ENCODE data around the gene TLE6.
A peak's percentile ranks its signal among the peaks of the same experiment; 100 is the strongest.

TLE6 gene

DNA sequence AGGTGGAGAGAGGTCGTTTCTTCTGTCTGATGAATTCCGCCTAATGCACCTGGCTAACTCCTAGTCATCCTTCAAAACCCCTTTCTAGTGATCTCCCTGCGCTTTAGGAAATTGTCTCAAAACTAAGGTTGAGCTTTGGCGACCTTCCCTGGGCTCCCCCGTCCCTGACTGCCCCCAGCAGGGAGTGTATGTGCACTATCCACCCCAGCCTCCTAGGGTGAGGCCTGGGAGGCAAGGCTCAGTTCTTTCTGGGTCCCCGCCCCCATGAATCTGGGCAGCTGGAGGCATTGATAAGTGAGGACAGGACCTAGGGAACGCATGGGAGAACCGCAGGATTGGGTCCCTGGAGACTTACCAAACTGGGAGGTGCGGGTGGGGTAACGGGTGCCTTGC is 378 bp downstream of the TLE6 start:
- H3K9ac ChIP-seq = no peak overlapping the region
- peaks cover 79% of the 10 kb centered on the region for H3K27me3 ChIP-seq (ENCODE audit: insufficient read depth, low read depth)
- H3K4me2 ChIP-seq = no peak overlapping the region
- H3K79me2 ChIP-seq (ENCODE audit: insufficient read depth, low read depth) = no peaks in the 10 kb centered on the region
- H2AFZ ChIP-seq (ENCODE audit: low read depth) = peak overlapping the region; percentile 33; the same call in 1 of the 2 replicates
- H4K20me1 ChIP-seq (ENCODE audit: insufficient read depth) = no peaks in the 10 kb centered on the region
- H3K4me1 ChIP-seq (ENCODE audit: low read depth, poor library complexity, severe bottlenecking) = peaks cover 5% of the 10 kb centered on the region
- H3K27ac ChIP-seq = no peak overlapping the region
- TF ChIP-seq, protein P1, sequence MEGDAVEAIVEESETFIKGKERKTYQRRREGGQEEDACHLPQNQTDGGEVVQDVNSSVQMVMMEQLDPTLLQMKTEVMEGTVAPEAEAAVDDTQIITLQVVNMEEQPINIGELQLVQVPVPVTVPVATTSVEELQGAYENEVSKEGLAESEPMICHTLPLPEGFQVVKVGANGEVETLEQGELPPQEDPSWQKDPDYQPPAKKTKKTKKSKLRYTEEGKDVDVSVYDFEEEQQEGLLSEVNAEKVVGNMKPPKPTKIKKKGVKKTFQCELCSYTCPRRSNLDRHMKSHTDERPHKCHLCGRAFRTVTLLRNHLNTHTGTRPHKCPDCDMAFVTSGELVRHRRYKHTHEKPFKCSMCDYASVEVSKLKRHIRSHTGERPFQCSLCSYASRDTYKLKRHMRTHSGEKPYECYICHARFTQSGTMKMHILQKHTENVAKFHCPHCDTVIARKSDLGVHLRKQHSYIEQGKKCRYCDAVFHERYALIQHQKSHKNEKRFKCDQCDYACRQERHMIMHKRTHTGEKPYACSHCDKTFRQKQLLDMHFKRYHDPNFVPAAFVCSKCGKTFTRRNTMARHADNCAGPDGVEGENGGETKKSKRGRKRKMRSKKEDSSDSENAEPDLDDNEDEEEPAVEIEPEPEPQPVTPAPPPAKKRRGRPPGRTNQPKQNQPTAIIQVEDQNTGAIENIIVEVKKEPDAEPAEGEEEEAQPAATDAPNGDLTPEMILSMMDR (conservative IDR thresholded peaks at IDR 0.05; ENCODE audit: low read depth, low read length) = no peak
- H3K4me3 ChIP-seq (IDR thresholded peaks at IDR 0.05; ENCODE audit: insufficient read depth, low read depth, low read length) = no peak overlapping the region
- no peaks in the 10 kb centered on the region for H3K36me3 ChIP-seq (ENCODE audit: insufficient read depth)

DNA sequence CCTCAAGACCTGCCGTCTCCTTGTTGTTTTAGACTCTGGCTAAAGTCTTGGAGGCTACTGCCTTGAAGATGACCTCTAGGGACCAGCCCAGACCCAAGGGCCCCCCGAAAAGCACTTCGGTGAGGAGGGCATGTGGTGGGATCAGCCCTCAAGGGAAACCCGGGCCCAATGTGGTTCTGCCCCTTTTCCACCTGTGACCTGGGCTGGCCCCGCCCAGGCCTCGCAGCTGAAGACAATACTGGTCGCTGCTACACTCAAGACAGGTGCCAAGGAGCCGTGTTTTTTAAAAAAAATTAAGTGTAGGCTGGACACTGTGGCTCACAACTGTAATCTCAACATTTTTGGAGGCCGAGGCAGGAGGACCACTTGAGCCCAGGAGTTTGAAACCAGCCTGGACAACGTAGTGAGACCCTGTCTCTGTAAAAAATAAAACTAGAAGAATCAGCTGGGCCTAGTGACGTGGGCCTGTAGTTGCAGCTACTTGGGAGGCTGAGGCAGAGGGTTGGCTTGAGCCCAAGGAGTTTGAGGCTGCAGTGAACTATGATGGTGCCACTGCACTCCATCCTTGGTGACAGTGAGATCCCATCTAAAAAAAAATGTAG is 903 bp downstream of the TLE6 start:
- peaks cover 5% of the 10 kb centered on the region for H3K4me1 ChIP-seq (ENCODE audit: low read depth, poor library complexity, severe bottlenecking)
- H2AFZ ChIP-seq (ENCODE audit: low read depth) = no peak overlapping the region
- H3K27me3 ChIP-seq (ENCODE audit: insufficient read depth, low read depth) = peaks cover 80% of the 10 kb centered on the region
- no peaks in the 10 kb centered on the region for H4K20me1 ChIP-seq (ENCODE audit: insufficient read depth)
- H3K4me3 ChIP-seq (IDR thresholded peaks at IDR 0.05; ENCODE audit: insufficient read depth, low read depth, low read length) = no peak overlapping the region
- no peak overlapping the region for H3K9ac ChIP-seq
- no peak overlapping the region for H3K27ac ChIP-seq
- no peak overlapping the region for H3K4me2 ChIP-seq
- no peaks in the 10 kb centered on the region for H3K36me3 ChIP-seq (ENCODE audit: insufficient read depth)
- TF ChIP-seq, protein P1 (conservative IDR thresholded peaks at IDR 0.05; ENCODE audit: low read depth, low read length) = no peak
- no peaks in the 10 kb centered on the region for H3K79me2 ChIP-seq (ENCODE audit: insufficient read depth, low read depth)

DNA sequence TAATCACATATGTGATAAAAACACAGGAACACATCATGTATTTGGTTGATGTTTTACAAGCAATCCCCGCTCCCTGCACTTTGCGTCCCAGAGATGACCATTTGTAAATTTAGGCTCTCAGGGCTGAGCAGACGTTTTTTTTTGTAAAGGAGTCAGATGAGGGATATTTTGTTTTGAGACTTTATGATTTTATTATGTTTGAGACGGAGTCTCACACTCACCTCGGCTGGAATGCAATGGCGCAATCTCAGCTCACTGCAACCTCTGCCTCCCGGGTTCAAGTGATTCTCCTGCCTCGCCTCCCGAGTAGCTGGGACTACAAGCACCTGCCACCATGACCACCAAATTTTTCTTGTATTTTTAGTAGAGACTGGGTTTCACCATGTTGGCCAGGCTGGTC is 1.4 kb downstream of the TLE6 start:
- Histone ChIP-seq H3K4me1 (ENCODE audit: low read depth, poor library complexity, severe bottlenecking) (peaks cover 5% of the 10 kb centered on the region), H3K4me2 (no peak overlapping the region)

DNA sequence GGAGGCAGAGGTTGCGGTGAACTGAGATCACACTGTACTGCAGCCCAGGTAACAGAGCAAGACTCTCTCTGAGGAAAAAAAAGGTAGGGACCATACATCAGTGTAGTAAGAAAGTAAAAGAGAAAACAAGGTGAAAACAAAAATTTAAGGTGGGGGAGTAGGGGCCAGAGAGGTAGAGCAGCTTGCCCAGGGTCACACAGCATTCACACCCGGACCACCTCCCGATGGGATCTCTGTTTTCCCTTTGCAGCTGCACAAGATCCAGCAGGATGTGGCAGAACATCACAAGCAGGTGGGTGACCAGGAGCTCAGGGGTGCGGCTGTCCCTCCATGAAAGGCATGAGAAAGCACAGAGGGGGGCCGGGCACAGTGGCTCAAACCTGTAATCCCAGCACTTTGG is 4.5 kb downstream of the TLE6 start:
- Histone ChIP-seq H3K9ac (no peak overlapping the region), H2AFZ (ENCODE audit: low read depth) (no peak overlapping the region), H4K20me1 (ENCODE audit: insufficient read depth) (no peaks in the 10 kb centered on the region), H3K4me2 (no peak overlapping the region), H3K27ac (no peak overlapping the region), H3K36me3 (ENCODE audit: insufficient read depth) (no peaks in the 10 kb centered on the region), H3K79me2 (ENCODE audit: insufficient read depth, low read depth) (no peaks in the 10 kb centered on the region), H3K27me3 (ENCODE audit: insufficient read depth, low read depth) (peaks cover 66% of the 10 kb centered on the region), H3K4me1 (ENCODE audit: low read depth, poor library complexity, severe bottlenecking) (peaks cover under 1% of the 10 kb centered on the region), H3K4me3 (IDR thresholded peaks at IDR 0.05; ENCODE audit: insufficient read depth, low read depth, low read length) (no peak overlapping the region)
- TF ChIP-seq, protein P1 (conservative IDR thresholded peaks at IDR 0.05; ENCODE audit: low read depth, low read length) = no peak

More for the DNA sequence above, 1.4 kb downstream of the TLE6 start:
- no peak overlapping the region for H3K9ac ChIP-seq
- H4K20me1 ChIP-seq (ENCODE audit: insufficient read depth) = no peaks in the 10 kb centered on the region
- no peak overlapping the region for H3K4me3 ChIP-seq (IDR thresholded peaks at IDR 0.05; ENCODE audit: insufficient read depth, low read depth, low read length)
- no peak overlapping the region for H3K27ac ChIP-seq
- H2AFZ ChIP-seq (ENCODE audit: low read depth) = no peak overlapping the region
- no peaks in the 10 kb centered on the region for H3K36me3 ChIP-seq (ENCODE audit: insufficient read depth)
- H3K79me2 ChIP-seq (ENCODE audit: insufficient read depth, low read depth) = no peaks in the 10 kb centered on the region
- H3K27me3 ChIP-seq (ENCODE audit: insufficient read depth, low read depth) = peaks cover 78% of the 10 kb centered on the region
- TF ChIP-seq, protein P1 (conservative IDR thresholded peaks at IDR 0.05; ENCODE audit: low read depth, low read length) = no peak
